Neural crest cell (in vitro differentiated cells): ENCODE data around the gene TMEM129. TPM values are rescaled to one million over a fixed set of nuclear protein-coding genes. Genes with fewer than 3 reads are reported as not detected.

Experiments used
- DNase-seq: peaks from one replicate; pipeline ENCODE4 v3.0.0; 2021; ENCODE audit warnings: low read depth, mixed read lengths, low spot score
- H3K27ac Mint-ChIP-seq: one replicate; pipeline ENCODE4 v1.8.0; 2021; ENCODE audit warnings: mild to moderate bottlenecking, mixed read lengths; ENCODE audit not compliant: unreplicated experiment
- H3K27me3 Mint-ChIP-seq: 2 replicates; pipeline ENCODE4 v1.8.0; 2021; ENCODE audit warnings: low read depth, mild to moderate bottlenecking, mixed read lengths
- H3K36me3 Mint-ChIP-seq: 2 replicates; pipeline ENCODE4 v1.8.0; 2021; ENCODE audit warnings: low read depth, mild to moderate bottlenecking, mixed read lengths
- H3K4me1 Mint-ChIP-seq: 2 replicates; pipeline ENCODE4 v1.8.0; 2021; ENCODE audit warnings: mixed read lengths
- H3K4me3 Mint-ChIP-seq: one replicate; pipeline ENCODE4 v1.8.0; 2021; ENCODE audit warnings: mild to moderate bottlenecking, mixed read lengths
- H3K9me3 Mint-ChIP-seq: 2 replicates; pipeline ENCODE4 v1.8.0; 2021; ENCODE audit warnings: mixed read lengths
- CTCF ChIP-seq: fragments of 200-600 bp; sonication (generic); conservative IDR thresholded peaks from 2 replicates; pipeline ENCODE4 v1.5.0; 2021; ENCODE audit warnings: antibody characterized with exemption, mild to moderate bottlenecking
- total RNA-seq: library from RNA; stranded (reverse); gene quantifications from 2 replicates; pipeline ENCODE4 v1.2.1, GENCODE V29; 2021

The TMEM129 gene
- total RNA-seq, 1 donor from 2014 or later, result 37.4 TPM

GRCh38 chr4:1752284-1753041, 31.3 kb upstream of the TMEM129 start:
- H3K27ac Mint-ChIP-seq, result no peak overlapping the region
- H3K9me3 Mint-ChIP-seq, result no peaks in the 10 kb centered on the region
- DNase-seq, result no peak
- H3K4me1 Mint-ChIP-seq, result no peaks in the 10 kb centered on the region
- H3K27me3 Mint-ChIP-seq, result no peaks in the 10 kb centered on the region
- H3K4me3 Mint-ChIP-seq, result no peak overlapping the region
- no peaks in the 10 kb centered on the region for H3K36me3 Mint-ChIP-seq
- no peak for TF ChIP-seq CTCF

DNA sequence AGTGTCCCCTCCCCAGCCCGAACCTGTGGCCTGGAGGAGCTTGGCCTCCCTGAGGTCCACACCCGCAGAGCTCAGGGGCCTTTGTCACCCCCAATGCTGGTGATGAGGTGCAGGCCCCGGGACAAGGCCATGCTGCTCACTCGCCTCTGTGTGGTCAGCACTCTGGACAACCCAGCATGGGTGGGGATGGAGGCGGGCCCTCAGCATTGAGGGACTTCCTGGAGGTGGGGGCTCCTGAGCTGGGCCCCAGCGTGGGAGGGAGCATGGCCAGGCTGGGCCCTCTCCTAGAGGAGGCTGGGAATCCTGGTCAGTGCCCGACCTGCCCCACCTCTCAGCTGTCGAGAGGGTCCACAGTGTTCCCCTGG, 30.8 kb upstream of the TMEM129 start:
- Mint-ChIP-seq H3K36me3 (no peaks in the 10 kb centered on the region), H3K27ac (no peak overlapping the region), H3K4me3 (no peak overlapping the region), H3K4me1 (no peaks in the 10 kb centered on the region), H3K27me3 (no peaks in the 10 kb centered on the region), H3K9me3 (no peaks in the 10 kb centered on the region)
- TF ChIP-seq CTCF, result no peak
- no peak for DNase-seq

- Mint-ChIP-seq H3K27me3 (no peaks in the 10 kb centered on the region), H3K4me1 (no peaks in the 10 kb centered on the region), H3K9me3 (no peaks in the 10 kb centered on the region), H3K4me3 (no peak overlapping the region), H3K36me3 (no peaks in the 10 kb centered on the region), H3K27ac (no peak overlapping the region)
- TF ChIP-seq CTCF, result no peak
- no peak for DNase-seq
Measured at GRCh38 chr4:1751155-1751918, 30.2 kb upstream of the TMEM129 start.

GRCh38 chr4:1750381-1751154, 29.4 kb upstream of the TMEM129 start:
- TF ChIP-seq CTCF, result no peak
- Mint-ChIP-seq H3K27me3 (no peaks in the 10 kb centered on the region), H3K4me3 (no peak overlapping the region), H3K27ac (no peak overlapping the region), H3K9me3 (no peaks in the 10 kb centered on the region), H3K36me3 (no peaks in the 10 kb centered on the region), H3K4me1 (no peaks in the 10 kb centered on the region)
- DNase-seq, result no peak

GRCh38 chr4:1749826-1750225, 28.7 kb upstream of the TMEM129 start:
- H3K36me3 Mint-ChIP-seq, result no peaks in the 10 kb centered on the region
- no peak overlapping the region for H3K4me3 Mint-ChIP-seq
- no peak for DNase-seq

More at GRCh38 chr4:1749826-1750225, 28.7 kb upstream of the TMEM129 start:
- no peak for TF ChIP-seq CTCF
- Mint-ChIP-seq H3K27ac (no peak overlapping the region), H3K9me3 (no peaks in the 10 kb centered on the region), H3K27me3 (no peaks in the 10 kb centered on the region), H3K4me1 (no peaks in the 10 kb centered on the region)
